Measurements from ENCODE around the gene SOD3. TPM values are rescaled to one million over a fixed set of nuclear protein-coding genes. Genes with fewer than 3 reads are reported as not detected.

SOD3 gene
- total and polyA plus RNA-seq, 9 of the 15 experiments (the other 6 are each of a cell fraction or from before 2014, with no cell fraction given): 0.10 to 0.31 (median 0.24) TPM; not detected in 6

GRCh38 chr4:24840826-24841543, 45.6 kb downstream of the SOD3 start:
- no peaks in the 10 kb centered on the region for H3K4me1 ChIP-seq (replicated peaks in 1 of 2; ENCODE audit: control insufficient read depth in 2 of 2, insufficient read depth in 2 of 2, low read length in 2 of 2)
- H3K27ac ChIP-seq (ENCODE audit: extremely low read depth, low read depth, low read length): no peak overlapping the region
- POLR2A ChIA-PET: no interaction called here
- H3K9me1 ChIP-seq (ENCODE audit: control insufficient read depth, insufficient read depth, low read length): no peaks in the 10 kb centered on the region
- FAIRE-seq: no peak
- CTCF ChIA-PET (ENCODE audit: low intra/inter-chr PET ratio): no interaction called here
- H4K20me1 ChIP-seq (replicated peaks; ENCODE audit: control insufficient read depth, insufficient read depth, low read length): no peaks in the 10 kb centered on the region
- TF ChIP-seq ZNF3 (CRISPR knock-in tag; IDR thresholded peaks at IDR 0.05) (no peak), PTBP1 (IDR thresholded peaks at IDR 0.05; ENCODE audit: low read depth, low read length) (no peak), MLLT1 (IDR thresholded peaks at IDR 0.05) (no peak), CREB3L1 (IDR thresholded peaks at IDR 0.05; ENCODE audit: borderline replicate concordance, low read depth) (no peak), RFX1 (IDR thresholded peaks at IDR 0.05) (no peak), HMG20A (CRISPR knock-in tag; conservative IDR thresholded peaks at IDR 0.05) (no peak), ETV1 (tag; conservative IDR thresholded peaks at IDR 0.05; ENCODE audit: low read depth) (no peak), RBM17 (IDR thresholded peaks at IDR 0.05; ENCODE audit: borderline replicate concordance, low read depth, low read length) (no peak), ZNF75A (CRISPR knock-in tag; IDR thresholded peaks at IDR 0.05) (no peak), PHB (CRISPR knock-in tag; IDR thresholded peaks at IDR 0.05) (no peak), NFE2 (IDR thresholded peaks at IDR 0.05; ENCODE audit: low read depth) (no peak), ZNF561 (CRISPR knock-in tag; conservative IDR thresholded peaks at IDR 0.05) (no peak), ZNF589 (CRISPR knock-in tag; IDR thresholded peaks at IDR 0.05; ENCODE audit: low read depth) (no peak), ZNF511 (CRISPR knock-in tag; IDR thresholded peaks at IDR 0.05) (no peak), GTF2B (IDR thresholded peaks at IDR 0.05; ENCODE audit: extremely low read depth, insufficient read length) (no peak), PTTG1 (tag; IDR thresholded peaks at IDR 0.05; ENCODE audit: low read depth) (no peak)
- H3K36me3 ChIP-seq (ENCODE audit: control insufficient read depth, insufficient read depth, low read length): no peaks in the 10 kb centered on the region
- no peaks in the 10 kb centered on the region for H3K79me2 ChIP-seq (ENCODE audit: control insufficient read depth, insufficient read depth, low read length)
- no peak for ATAC-seq
- in situ Hi-C loops (cut with MboI) (no loop called here), intact Hi-C loops (cut with micrococcal nuclease) (no loop called here)
- H3K9me3 ChIP-seq (replicated peaks; ENCODE audit: control insufficient read depth, insufficient read depth, low read depth, low read length): no peaks in the 10 kb centered on the region
- no TSS peak for BruUV-seq (replicated peaks)
- peaks cover 5 to 47% of the 10 kb centered on the region in 2 experiments; a peak in 4 of 5 replicates for H3K27me3 ChIP-seq (ENCODE audit: control insufficient read depth in 2 of 2, insufficient read depth in 2 of 2, low read length in 2 of 2)
- no peak overlapping the region for H3K4me3 ChIP-seq
- WGBS (ENCODE audit: insufficient coverage, low coverage, missing lambda C conversion rate): 2% methylated on average over 3 of the region's 3 CpGs
- no peak for DNase-seq (ENCODE audit: extremely low read depth in 1 of 4, low spot score in 3 of 4)
- no peak overlapping the region for H3K4me2 ChIP-seq (ENCODE audit: insufficient read depth, low read length)
- no peak overlapping the region for H2AFZ ChIP-seq (ENCODE audit: low read depth, low read length)
- H3K9ac ChIP-seq (ENCODE audit: insufficient read depth in 1 of 2, low read depth in 2 of 2, low read length in 2 of 2): no peak overlapping the region

Data from K562 (cell line).